GM03348 (cell line): ENCODE measurements around the gene TAF8.

ENCODE experiments used
- DNase-seq: peaks from one replicate; pipeline ENCODE4 v3.0.0; 2012; ENCODE audit warnings: low spot score

Gene TAF8

DNA sequence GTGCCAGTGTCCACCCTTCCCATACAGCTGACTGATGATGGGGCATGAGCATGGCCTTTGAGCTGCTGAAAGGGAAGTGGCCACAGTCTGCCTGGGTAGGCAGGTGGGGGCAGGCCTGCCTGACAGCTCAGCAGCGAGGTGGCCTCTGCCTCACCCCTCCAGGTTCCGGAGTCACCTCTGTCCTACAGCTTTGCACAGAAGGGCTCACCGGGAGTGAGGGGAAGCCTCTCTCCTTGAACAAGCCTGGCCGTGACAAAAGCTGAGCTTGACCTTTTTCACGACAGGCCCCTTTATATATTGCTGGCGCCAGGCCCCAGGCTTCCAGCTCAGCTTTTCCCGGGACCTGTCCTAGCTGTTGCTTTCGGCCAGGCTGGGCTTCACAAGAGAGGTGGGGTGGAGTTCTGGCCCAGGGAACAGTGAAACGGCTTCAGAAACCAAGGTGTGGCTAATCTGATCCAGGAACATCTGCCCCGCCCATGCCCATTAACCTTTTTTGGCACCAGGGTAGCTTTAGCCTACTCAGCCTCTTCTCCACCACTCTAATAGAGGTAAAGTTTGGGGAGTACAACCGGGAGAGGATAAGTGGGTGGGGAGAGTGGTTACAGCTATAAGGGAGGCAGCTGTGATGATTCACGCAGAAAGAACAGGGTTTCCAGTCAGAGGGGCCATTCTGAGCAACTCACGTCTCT lies 49.2 kb downstream of the TAF8 start:
- DNase-seq = peak; percentile 69

DNA sequence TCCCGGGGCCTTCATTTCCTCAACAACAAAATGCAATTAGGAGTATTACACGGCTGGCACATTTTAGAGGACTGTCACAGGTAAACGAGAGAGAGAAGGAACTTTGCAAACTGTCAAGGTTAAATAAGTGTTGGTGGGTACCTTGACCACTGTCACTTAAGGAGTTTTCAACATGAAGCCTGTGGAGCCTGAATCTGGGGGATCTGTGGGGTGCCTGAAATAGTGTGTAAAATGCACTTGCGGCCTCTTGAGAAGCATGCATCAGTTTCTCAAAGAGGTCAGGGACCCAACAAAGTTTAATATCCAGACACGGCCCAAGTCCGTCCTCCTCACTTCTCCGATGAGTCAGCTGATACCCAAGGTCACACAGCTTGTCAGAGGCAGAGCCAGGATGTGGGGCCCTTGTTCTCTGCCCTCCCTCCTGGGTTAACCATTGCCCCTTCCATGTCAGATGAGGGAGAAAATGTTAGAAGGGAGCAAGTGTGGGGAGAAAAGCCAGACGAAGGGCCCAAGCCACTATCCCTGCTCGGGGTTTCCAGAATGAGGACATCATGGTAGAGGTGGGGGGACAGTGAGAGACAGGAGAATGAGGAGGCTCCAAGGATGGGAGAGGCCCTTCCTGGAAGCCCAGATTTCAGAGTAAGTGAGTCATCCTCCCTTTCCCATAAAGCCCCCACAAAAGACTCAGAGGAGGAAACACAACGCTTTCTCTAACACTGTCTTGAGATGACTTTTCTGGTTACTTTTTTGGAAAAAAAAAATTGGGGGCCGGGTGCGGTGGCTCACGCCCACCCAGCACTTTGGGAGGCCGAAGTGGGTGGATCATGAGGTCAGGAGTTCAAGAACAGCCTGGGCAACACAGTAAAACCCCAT lies 49.9 kb downstream of the TAF8 start:
- DNase-seq = peak; percentile 66

DNA sequence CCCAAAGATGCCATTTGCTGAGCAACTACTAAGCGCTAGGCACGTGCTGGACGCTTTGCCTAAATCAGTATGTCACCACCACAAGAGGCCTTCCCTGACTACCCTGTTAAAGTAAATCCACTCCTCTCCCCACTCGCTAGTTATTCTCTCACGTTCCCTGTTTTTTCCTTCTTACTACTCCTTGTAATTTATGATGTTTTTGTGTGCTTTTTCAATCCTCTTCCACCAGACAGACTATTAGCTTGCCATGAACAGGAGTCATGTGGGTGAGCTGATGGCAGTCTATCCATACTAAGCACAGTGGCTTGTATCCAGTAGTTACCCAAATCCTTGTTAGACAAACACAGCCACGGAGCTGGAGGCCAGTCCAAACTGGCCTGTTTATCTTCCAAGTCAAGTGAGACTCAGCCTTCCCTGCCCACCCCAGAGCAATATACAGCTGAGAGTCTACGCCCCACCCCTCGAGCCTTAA lies 50.9 kb downstream of the TAF8 start:
- DNase-seq = no peak

DNA sequence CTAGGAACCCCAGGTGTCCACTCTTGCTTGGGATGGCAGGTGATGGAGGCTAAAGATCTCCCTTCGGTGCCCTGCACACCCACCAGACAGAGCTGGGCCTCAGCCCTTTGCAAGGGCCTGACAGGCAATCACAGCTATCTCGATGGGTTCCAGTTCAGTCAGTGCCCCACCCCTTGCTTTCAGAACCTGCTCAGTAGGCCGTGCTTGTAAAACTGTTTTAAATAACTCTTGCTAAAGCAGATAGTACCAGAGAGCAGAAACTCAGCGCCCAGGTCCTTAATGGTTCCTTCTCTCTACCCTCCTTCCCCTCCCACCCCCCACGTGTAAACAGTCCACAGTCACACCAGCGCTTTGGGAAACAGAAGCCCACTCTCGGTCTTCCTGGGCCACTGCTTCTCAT lies 52.9 kb downstream of the TAF8 start:
- DNase-seq = no peak

DNA sequence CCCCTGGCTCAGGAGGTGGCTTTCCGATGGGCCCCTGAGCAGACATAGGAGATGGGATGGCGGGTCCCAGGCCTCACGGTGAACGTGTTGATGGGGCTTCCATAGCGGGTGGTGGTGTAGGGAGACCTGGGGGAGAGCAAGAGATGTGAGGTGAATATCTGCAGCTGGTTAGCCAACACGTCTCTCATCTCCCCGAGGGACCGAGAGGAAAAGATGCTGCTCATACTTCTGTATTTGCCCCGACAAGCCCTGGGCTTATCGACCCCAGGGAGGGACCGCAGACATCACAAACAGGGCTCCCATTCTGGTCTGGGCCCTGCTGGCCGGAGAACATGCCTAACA lies 53.4 kb downstream of the TAF8 start:
- DNase-seq = no peak

DNA sequence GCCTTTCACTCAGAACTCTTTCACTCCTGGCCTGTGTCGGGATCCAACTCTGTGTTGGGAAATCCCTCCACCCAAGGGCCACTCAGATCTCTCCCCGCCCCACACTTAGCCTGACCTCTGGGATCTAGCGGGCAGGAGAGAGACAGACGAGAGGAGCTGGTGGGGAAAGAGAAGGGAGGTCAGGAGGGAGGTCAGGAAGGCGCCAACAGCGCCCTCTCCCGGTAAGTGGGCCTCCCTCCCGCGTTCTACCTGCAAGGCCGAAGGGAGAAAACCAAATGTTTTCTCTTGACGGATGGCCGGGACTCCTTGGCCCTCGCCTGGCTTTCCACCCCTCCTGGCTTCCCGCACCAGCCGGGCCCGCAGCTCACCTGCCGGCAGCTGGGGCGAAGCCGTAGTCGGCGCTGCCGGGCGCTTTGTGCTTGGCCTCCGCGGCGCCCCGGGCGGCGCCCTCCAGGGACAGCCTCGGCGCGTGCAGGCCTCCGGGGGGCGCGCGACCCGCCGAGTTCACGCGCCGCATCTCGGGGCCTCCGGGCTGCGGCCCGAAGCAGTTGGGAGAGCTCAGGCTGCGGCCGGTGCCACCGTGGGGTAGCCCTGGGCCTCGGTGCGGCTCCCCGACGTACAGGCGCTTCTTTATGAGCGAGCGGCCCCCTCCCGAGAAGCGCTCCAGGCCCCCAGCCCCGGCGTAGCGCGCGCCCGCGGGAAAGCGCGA lies 53.9 kb downstream of the TAF8 start:
- DNase-seq = no peak

DNA sequence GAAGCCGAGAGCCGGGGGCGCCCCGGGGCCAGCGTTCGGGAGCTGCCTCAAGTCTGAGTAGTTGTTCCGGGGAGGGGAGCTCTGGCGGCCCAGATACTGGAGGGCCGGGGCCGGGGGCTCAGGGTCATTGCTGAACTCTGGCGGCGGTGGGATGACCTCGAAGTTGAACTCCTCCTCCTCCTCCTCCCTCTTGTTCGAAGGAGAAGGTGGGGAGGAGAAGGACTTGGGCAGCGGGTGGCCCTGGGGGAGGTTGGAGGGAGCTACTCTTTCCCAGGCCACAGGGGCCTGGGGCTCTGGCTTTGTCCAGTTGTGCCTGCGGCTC lies 54.4 kb downstream of the TAF8 start:
- DNase-seq = no peak

DNA sequence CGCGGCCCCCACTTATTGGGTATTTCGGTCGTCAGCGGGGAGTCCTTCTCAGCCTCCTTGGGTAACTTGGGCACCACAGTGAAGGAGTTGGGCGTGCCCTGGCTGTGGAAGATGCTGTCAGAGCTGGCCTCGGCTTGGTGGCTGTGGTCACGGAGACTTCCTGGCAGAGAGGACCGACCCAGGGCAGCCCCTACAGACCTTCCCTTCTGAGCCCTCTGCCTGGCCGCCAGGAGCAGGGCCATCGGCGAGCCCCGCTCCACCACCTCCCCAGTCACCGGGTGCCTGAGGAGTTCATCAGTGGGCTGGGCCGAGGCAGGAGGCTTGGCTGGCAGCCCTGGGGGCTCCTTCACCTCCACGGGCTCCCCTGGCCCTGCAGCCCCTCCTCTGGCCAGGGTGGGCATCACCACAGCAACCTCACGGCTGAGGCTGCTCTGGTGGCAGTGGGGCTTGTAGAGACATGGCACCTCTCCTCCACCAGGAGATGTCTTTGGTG lies 54.9 kb downstream of the TAF8 start:
- DNase-seq = no peak

DNA sequence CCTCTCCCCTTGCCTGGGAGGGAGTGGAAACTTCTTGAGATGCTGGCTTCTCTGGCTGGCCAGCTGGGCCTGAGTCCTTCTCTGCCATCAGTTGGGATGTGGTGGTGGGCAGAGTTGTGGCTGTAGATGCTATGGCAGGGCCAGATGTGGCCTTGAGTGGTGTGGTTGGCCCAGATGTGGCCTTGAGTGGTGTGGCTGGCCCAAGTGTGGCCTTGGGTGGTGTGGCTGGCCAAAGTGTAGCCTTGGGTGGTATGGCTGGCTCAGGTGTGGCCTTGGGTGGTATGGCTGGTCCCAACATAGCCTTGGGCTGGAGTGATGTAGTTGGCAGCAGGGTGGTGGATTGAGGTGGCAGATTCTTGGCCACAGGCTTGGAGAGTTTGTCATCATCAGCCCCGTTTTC lies 55.4 kb downstream of the TAF8 start:
- DNase-seq = no peak

DNA sequence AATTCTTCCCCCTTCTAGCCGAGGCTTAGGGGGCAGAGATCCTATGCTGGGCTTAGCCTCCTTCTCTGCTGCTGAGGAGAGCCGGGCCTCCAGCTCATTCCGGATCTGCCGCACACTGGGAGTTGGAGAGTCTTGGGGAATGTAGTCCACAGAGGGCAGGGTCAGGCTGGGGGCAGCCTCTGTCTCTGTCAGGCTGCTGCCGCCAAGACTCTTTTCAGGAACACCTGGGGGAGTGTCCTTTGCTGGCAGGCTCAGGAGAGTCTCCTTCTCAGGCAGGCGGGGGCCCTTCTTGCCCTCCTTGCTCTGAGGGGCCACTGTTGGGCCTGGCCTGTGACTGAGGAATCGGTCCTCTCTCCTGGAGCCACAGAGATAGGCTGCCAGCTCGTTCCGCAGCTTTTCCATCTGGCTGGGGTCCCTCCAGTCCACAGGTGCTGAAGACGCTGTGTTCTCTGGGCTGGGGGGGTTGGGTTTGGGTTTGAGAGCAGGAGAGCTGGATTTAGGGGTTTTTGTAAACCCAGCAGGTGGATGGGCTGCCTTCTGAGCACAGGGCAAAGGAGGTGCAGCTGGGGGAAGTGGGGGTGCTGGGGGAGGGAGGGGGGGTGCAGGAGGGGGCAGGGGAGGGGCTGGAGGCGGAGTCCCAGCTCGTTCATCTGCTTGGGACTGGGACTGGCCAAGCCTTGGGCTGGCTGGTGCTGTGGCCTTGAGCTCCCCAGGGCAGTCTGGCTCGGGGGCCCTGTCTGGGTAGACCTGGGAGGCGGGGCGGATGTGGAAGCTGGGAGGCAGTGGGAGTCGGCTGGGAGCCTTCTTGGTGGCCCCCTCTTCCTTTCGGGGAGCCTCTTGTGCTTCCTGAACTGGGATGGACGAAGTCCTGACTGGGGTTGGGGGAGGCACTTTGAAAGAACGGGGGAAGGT lies 56.0 kb downstream of the TAF8 start:
- DNase-seq = no peak

DNA sequence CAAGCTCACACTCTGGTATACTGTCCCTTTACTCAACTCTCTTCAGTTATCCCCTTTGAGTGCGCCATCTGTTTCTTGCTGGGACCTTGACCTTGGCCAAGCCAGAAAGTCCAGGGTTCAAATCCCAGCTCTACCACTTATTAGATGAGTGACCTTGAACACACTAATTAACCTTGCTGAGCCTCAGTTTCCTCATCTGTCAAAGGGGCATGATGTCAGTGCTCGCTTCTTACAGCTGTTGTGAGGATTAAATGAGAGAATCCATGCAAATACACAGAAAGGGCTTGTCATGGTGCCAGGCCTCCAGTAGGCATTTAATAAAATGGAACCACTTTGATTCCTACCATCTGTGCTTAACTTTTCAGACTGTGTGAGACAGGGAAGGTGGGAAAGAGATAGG lies 57.7 kb downstream of the TAF8 start:
- no peak for DNase-seq

DNA sequence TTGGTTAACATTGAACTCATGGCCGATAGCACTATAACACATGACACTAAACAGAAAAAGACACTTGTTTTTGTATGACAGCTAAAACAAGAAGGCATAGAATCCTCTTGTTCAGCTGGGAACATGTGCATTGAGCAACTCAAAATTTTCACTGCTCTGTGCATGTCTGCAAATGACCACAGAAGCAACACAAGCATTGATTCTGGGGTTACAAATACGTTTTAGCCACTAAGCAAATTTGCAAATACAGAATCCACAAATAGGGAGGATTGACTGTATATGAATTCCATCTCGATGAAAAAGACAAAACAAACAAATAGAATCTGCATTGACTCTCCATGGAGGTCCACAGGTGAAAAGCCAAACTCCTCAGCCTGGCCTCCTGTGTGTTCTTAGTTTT lies 60.4 kb downstream of the TAF8 start:
- DNase-seq = no peak

DNA sequence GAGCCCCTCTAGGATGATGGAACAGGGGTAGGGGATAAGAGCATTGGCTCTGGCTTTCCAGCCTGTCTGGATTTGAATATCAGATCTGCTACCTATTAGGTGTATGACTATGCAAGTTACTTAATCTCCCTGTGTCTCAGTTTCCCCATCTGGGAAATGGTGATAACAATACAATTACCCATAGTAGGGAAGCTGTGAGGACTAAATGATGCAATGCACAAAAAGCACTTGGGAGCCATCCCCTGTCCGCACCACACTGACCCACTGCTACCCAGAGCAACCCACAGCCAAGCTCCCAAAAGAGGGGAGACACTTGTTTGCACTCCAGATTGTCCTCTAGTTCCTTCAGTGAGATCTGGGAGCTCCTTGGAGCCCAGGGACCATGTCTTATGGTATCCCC lies 62.0 kb downstream of the TAF8 start:
- DNase-seq = no peak

DNA sequence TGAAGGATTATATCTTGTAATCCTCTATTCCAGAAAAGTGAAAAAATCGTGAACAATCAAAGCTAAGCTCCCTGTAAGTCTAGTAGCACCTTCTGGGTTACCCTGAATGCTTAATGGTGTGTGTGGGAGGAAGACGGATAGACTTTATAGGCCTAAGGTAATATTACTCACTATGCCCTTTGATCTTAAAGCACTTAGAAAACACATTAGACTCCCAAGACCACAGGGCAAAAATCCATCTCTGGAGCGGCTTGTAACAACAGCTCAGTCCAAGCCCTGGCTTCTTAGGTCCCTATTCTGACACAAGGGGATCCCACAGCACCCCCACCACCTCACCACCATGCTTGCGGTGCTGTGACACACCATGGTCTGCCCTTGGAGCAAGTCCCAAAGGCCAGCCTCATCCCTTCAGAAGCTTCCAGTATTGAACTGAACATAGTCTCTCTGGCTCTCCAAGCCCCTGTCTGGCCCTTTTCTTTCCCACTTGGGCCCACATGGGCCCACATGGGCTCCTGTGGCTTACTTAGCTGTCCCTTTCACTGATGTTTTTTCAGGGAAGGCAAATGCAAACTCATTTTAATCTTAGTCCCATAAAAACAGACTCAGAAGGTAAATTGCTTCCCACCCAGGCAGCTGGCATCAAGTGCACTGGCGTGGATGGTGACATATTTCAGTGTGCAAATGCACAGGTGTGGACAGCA lies 63.8 kb downstream of the TAF8 start:
- DNase-seq = no peak

DNA sequence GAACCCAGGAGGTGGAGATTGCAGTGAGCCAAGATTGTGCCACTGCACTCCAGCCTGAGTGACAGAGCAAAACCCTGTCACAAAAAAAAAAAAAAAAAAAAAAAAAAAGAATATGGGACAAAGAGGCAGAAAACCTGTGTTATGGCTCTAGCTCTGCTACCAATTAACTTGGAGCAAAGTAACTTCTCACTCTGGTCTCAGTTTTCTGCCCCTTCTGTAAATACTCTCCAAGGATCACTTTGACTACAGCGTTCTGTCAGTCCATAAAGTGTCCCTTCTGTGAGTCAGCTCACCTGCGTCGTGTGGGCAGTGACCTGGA lies 67.5 kb downstream of the TAF8 start:
- DNase-seq = no peak

DNA sequence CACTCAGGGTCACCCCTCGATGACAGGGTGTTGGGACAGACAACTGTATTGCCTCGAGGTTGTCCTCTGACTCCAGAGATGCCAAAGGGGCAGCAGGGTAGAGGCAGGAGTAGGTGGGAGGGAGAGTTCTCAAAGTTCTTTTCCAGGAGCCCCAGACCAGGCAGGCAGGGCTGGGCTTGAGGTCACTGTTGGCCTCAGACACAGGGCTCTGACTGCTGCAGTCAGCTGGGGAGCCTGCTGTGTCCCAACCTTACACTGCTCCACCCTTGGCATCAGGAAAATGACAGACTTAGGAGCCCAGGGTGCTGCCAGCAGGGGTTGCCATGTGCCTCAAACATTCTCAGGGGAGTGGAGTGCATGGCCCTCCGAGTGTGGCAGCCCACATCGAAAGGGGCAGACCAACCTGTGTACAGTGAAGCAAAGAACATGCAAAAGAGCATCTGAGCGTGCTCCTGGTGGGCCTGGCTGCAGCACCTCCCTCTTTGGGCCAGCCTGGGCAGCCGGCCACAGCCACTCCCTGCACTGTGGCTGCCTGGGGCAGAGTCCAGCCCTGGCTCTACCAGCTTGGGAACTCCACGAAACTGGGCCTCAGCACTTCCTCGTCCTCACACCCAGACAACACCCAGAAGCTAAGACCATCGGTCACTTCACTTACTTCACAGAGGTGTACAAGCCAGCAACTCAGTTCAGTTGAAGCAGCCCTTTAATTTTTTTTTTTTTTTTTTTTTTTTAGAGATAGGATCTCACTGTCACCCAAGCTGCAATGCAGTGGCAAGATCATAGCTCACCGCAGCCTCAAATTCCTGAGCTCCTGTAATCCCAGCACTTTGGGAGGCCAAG lies 68.1 kb downstream of the TAF8 start:
- peak; percentile 88 for DNase-seq

DNA sequence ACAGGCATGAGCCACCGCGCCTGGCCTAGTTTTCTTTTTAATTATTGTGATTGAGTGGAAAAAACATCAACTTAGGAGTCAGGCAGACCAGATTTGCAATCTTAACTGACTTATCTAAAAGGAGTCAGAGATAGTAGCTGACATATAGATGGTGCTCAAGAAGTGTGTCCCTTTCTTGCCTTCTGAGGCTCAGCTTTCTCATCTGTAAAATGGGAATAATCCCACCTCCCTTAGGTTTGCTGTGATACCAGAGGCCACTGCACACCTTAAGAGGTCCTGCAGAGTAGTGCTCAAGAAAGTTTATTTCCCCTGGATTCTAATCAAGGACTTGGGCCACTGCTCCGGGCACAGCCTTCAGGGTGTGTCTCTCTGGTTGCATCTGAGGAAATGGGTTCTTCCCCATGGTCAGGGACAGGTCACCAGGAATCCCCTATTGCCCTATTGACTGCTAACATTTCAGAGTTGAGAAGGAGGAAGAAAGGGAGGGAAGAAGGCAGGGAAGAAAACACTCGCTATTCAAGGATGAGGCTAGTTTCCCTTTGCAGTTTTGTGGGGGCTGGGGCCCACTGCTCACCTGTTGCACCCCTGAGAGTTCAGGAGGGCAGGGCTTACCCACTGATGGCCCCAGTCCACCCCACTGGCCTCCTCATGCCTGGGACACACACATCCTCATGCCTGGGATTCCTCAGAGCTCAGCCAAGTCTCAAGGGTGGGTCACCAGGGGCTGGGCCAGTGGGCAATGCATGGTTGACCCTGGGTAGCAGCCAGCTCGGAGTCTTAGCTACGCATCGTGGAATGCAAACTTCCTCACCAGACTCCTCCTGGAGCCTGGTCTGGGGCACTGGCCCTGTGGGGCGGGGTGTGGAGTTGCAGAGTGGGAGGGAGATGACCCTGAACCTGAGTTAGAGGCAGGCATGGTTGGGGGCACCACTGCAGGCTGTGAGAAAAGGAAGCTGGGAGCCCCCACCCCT lies 70.9 kb downstream of the TAF8 start:
- no peak for DNase-seq

DNA sequence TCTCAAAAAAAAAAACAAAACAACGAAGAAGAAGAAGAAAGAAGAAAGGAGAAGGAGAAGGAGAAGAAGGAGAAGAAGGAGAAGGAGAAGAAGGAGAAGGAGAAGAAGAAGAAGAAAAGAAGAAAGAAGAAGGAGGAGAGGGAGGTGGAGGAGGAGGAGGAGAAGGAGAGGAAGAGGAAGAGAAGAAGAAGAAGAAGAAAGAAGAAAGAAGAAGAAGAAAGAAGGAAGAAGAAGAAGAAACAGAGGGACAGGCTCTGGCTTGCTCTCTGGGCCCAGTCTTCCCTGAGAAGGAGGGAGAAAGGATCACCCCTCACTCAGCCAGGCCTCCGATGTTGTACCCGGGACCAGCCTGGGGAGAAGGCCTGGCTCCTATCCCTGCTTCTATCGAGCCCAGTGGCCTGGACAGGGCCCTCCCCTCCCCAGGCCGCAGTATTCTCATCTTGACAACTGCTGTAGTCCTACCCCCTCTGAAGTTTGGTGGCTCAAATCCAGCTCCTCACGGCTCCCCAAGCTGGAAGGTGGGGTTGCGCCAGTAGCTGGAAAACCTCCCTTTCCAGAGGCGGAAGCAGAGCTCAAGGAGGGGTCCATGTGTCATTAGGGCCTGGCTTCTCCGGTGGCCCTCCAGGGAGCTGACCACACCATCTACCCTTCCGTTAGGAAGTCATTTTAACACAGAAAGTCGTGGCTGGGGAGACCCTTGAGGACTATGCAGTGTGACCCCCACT lies 73.2 kb downstream of the TAF8 start:
- DNase-seq = no peak
